SKM-1 (cell line): Measurements from ENCODE around the gene COG5.
"Not testable (repeated sequence)": the region's sequence is repeated elsewhere in the genome, so short reads cannot be mapped to it uniquely, and the experiment has no call there.

Experiments
- DNase-seq: peaks from one replicate; lab custom pipeline; 2025; ENCODE audit not compliant: unreplicated experiment; lab: John Stamatoyannopoulos, UW

The COG5 gene

GRCh38 chr7:107234436-107234835 is 329.3 kb downstream of the COG5 start:
- no peak for DNase-seq

DNA sequence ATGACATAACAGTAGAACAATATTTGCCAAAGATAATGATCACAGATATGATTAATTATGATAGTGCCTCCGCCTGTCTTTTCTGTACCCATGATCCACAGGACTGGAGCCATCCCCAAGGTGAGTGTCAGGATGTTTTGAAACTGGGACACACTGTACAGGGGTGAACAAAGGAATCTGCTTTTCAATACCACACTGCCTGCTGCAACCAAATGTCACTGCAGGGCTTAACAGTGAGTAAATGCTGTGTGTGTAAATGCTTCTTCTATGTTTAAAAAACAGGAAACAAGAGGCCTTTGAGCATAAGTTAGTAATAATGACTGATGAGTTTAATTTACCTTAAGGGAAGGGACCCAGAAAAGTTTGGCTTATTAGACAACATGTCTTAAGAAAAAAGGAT is 329.7 kb downstream of the COG5 start:
- DNase-seq: no peak

- DNase-seq: no peak
Measured at GRCh38 chr7:107233174-107233573, 330.5 kb downstream of the COG5 start.

- DNase-seq: no peak
Measured at GRCh38 chr7:107232568-107233090, 331.1 kb downstream of the COG5 start.

DNA sequence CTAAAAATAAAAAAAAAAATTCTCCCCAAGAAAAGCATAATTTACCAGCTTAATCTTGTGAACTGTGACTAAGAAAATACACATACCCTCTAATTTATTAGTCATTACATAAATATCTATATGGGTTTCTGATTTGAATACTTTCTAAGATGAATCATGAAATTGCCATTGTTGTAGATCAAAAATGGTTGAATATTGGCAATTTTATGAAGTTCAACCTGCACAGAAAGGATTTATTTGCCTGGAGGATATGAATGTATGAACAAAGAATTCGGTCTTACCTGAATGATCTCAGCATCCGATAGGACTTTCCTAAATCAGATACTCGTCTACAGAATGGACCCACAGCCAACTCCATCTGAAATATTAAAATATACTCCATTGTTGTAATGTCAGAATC is 333.4 kb downstream of the COG5 start:
- DNase-seq: no peak

- DNase-seq: no peak
Measured at GRCh38 chr7:107228291-107228690, 335.4 kb downstream of the COG5 start.

GRCh38 chr7:107224374-107225223 is 339.1 kb downstream of the COG5 start:
- no peak for DNase-seq

GRCh38 chr7:107220806-107221205 is 342.9 kb downstream of the COG5 start:
- not testable (repeated sequence) for DNase-seq

GRCh38 chr7:107220356-107220755 is 343.4 kb downstream of the COG5 start:
- no peak for DNase-seq

- DNase-seq: no peak
Measured at GRCh38 chr7:107219563-107220244, 344.0 kb downstream of the COG5 start.

DNA sequence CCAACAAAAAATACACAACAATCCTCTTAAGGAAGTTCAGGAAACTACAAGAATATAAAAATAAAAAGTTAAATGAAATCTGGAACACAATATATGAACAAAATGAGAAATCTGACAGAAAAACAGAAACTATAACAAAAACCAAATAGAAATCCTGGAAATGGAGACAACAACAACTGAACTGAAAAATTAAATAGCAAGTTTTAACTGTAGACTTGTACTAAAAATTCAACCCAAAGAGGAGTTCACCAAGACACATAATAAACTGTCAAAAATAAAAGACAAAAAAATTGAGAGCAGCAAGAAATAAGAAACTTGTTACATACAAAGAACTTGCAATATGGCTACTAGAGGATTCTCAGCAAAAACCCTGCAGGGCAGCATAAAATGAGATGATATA is 349.8 kb downstream of the COG5 start:
- no peak for DNase-seq

- DNase-seq: no peak
Measured at GRCh38 chr7:107213193-107213788, 350.4 kb downstream of the COG5 start.

- DNase-seq: no peak
Measured at GRCh38 chr7:107212725-107213124, 351.0 kb downstream of the COG5 start.

GRCh38 chr7:107210400-107210799 is 353.3 kb downstream of the COG5 start:
- no peak for DNase-seq

DNA sequence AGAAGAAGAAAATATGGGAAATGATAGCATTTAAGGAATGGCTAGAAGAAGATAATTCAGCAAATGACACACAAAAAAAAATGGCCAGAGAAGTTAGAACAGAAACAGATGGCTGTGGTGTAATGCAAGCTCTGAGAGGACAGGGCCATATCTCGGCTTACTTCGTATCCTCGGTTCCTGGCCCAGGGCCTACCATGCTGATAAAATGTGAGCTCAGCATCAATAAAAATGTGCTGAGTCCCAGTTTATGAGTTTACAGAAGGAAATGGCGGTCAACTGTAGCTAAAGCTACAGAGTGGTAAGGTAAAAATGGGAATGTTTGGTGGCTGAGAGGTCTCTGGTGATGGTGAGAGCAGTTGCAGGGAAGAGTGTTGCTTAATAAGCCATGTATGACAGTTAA is 354.2 kb downstream of the COG5 start:
- no peak for DNase-seq

GRCh38 chr7:107208563-107208962 is 355.2 kb downstream of the COG5 start:
- no peak for DNase-seq

GRCh38 chr7:107208024-107208521 is 355.6 kb downstream of the COG5 start:
- DNase-seq: no peak

GRCh38 chr7:107207459-107207858 is 356.3 kb downstream of the COG5 start:
- DNase-seq: no peak

DNA sequence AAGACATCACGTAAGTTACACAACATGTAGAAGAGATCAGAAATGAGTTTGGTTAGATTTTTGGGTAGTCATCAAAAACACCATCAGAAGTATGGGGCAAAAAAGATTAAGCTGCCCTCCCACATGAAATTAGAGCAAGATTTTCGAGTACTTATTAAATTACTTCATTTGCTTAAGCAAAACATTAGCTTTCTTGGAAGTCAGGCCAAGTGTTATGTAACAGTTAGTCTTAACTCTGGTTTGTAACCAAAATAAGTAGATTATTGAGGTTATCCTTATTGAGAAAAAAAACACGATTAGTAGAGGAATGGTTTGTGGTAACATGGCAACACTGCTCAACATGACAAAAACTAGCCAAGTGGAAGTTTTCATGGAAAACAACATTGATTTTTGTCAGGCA is 357.0 kb downstream of the COG5 start:
- DNase-seq: no peak

GRCh38 chr7:107206136-107206535 is 357.6 kb downstream of the COG5 start:
- no peak for DNase-seq

- DNase-seq: no peak
Measured at GRCh38 chr7:107203607-107204006, 360.1 kb downstream of the COG5 start.
